Suprapubic skin (tissue), 4 donors: ENCODE results near the gene ISG20L2. TPM values are rescaled to one million over a fixed set of nuclear protein-coding genes. Genes with fewer than 3 reads are reported as not detected.

ENCODE experiments used
- DNase-seq, 2 donors: peaks; one replicate each; pipeline ENCODE4 v3.0.0-alpha.2; 2019; ENCODE audit warnings: low spot score in 2 of 2
- H3K27ac ChIP-seq: fragments of 200-600 bp; sonication (generic); one replicate; pipeline ENCODE4 v1.5.1; 2019
- H3K27me3 ChIP-seq: fragments of 200-600 bp; sonication (generic); one replicate; pipeline ENCODE4 v1.5.1; 2019
- H3K36me3 ChIP-seq: fragments of 200-600 bp; sonication (generic); one replicate; pipeline ENCODE4 v1.5.1; 2019
- H3K4me1 ChIP-seq: fragments of 200-600 bp; sonication (generic); one replicate; pipeline ENCODE4 v1.5.1; 2019
- H3K4me3 ChIP-seq: fragments of 200-600 bp; sonication (generic); one replicate; pipeline ENCODE4 v1.5.1; 2019; ENCODE audit warnings: mild to moderate bottlenecking
- H3K9me3 ChIP-seq: fragments of 200-600 bp; sonication (generic); one replicate; pipeline ENCODE4 v1.5.1; 2019
- CTCF ChIP-seq, 2 donors: fragments of 200-600 bp in 1 of 2; fragments of 450-650 bp in 1 of 2; sonication (generic) in 1 of 2; IDR thresholded peaks; one replicate each; pipeline ENCODE4 v1.5.1; 2016 to 2019; ENCODE audit warnings: antibody characterized with exemption in 2 of 2, mild to moderate bottlenecking in 1 of 2, moderate library complexity in 1 of 2
- EP300 ChIP-seq: sonication (generic); formaldehyde crosslinking; IDR thresholded peaks from one replicate; pipeline ENCODE4 v1.6.1; 2017; ENCODE audit warnings: antibody characterized with exemption
- POLR2A ChIP-seq, 2 donors: fragments of 450-650 bp; IDR thresholded peaks; one replicate each; pipeline ENCODE4 v1.6.1; 2017; ENCODE audit warnings: antibody characterized with exemption in 2 of 2, mild to moderate bottlenecking in 2 of 2, moderate library complexity in 2 of 2
- POLR2AphosphoS5 ChIP-seq, 3 donors: sonication (generic); formaldehyde crosslinking; IDR thresholded peaks; one replicate each; pipeline ENCODE4 v1.6.1; 2017; ENCODE audit warnings: antibody characterized with exemption in 3 of 3
- WGBS: methylation state at CpG from one replicate; pipeline ENCODE4 v1.1.5; 2018; 5-methylcytosine and 5-hydroxymethylcytosine counted together
- total RNA-seq, 4 donors: library from RNA; depleted of rRNA; stranded (reverse); fragments of >200 nt; gene quantifications; one replicate each; pipeline ENCODE4 v1.1.0, GENCODE V29; 2016

The ISG20L2 gene
- total RNA-seq, 4 donors from 2014 or later, result 33.8 to 59.6 (median 38.9) TPM

DNA sequence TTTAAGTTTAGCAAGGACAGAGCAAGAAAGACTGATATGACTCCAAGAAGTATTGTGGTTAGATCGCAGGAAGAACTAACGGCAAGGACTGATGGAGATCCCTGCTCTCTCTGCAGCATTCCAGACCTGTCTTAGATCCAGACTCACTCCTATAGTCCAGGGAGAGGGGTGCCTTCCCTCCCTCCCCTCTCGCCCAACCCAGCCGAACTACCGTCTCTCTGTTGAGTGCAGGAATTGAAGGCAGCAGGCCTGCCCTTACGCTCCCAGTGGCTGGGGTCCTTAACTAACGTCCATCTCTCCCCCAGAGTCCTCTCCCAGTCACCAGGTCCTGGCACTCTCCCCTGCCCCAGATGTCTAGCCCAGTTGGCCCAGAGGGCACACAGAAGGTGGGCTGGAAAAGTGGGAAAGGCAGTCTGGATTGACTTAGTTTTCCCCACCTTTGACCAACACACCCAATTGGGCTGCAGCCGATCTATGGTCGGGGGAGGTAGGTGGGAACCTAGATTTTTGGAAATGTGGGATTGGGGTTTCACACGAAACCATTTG, 24.3 kb downstream of the ISG20L2 start:
- peaks cover 3% of the 10 kb centered on the region for H3K27me3 ChIP-seq
- peak overlapping the region; percentile 55 for H3K4me3 ChIP-seq
- no peaks in the 10 kb centered on the region for H3K9me3 ChIP-seq
- WGBS, result 55% methylated on average over 10 of the region's 10 CpGs
- peaks cover 8% of the 10 kb centered on the region for H3K36me3 ChIP-seq
- DNase-seq, result no peak
- peaks cover 64% of the 10 kb centered on the region for H3K4me1 ChIP-seq
- peak overlapping the region; percentile 80 for H3K27ac ChIP-seq
- TF ChIP-seq POLR2AphosphoS5 (IDR thresholded peaks at IDR 0.05) (no peak), POLR2A (IDR thresholded peaks at IDR 0.05) (no peak), CTCF (IDR thresholded peaks at IDR 0.05) (no peak), EP300 (no peak)

GRCh38 chr1:156703741-156704140, 24.8 kb downstream of the ISG20L2 start:
- DNase-seq, result no peak
- H3K4me3 ChIP-seq, result peak overlapping the region; percentile 55
- peaks cover 59% of the 10 kb centered on the region for H3K4me1 ChIP-seq
- H3K27me3 ChIP-seq, result peaks cover 3% of the 10 kb centered on the region
- H3K27ac ChIP-seq, result no peak overlapping the region
- peaks cover 11% of the 10 kb centered on the region for H3K36me3 ChIP-seq
- no peaks in the 10 kb centered on the region for H3K9me3 ChIP-seq
- TF ChIP-seq CTCF (IDR thresholded peaks at IDR 0.05) (no peak), EP300 (no peak), POLR2A (IDR thresholded peaks at IDR 0.05) (no peak), POLR2AphosphoS5 (IDR thresholded peaks at IDR 0.05) (no peak)
- 50% methylated on average over 1 of the region's 4 CpGs for WGBS

- no peak overlapping the region for H3K4me3 ChIP-seq
- TF ChIP-seq POLR2AphosphoS5 (IDR thresholded peaks at IDR 0.05) (no peak), CTCF (IDR thresholded peaks at IDR 0.05) (no peak), POLR2A (IDR thresholded peaks at IDR 0.05) (no peak), EP300 (no peak)
- no peaks in the 10 kb centered on the region for H3K9me3 ChIP-seq
- H3K27ac ChIP-seq, result no peak overlapping the region
- no peak for DNase-seq
- 32% methylated on average over 4 of the region's 4 CpGs for WGBS
- H3K36me3 ChIP-seq, result peaks cover 11% of the 10 kb centered on the region
- peaks cover 3% of the 10 kb centered on the region for H3K27me3 ChIP-seq
- peaks cover 54% of the 10 kb centered on the region for H3K4me1 ChIP-seq
These were observed 25.2 kb downstream of the ISG20L2 start for GRCh38 chr1:156703336-156703735.

DNA sequence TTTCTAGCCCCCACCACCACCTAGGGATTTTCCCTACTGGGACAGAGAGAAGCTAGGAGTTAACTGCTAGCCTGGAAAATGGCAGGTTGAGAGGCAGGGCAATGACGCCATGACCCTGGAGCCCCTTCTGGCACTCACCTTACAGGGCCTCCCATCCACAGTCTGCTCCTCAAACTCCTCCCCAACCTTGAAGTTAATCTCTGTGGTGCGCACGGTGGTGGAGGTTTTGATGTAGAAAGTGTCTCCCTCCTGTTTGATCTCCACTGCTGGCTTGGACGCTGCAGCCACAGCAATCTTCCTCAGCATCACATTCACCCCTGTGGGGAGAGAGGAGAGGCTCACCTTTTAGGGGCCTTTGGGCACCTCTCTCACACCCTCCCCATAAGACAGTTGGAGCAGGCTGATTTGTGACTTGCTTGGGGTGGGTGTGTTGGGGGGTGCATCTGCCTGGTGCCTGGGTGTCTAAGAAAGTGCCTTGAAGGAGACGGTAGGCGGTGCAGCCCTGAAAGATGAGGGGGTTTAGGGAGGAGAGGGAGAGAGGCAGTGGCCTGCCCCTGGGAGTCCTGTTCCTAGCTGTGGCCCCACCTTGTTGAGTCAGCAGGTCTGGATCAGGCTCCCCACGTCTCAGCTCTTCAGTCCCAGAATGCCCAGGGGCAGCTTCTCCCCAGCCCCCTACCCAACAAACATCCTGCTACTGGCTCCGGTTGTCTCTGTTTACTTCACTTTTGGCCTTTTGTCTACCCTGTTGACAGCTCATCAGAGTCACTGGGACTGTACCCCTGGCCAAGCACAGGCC, 27.6 kb downstream of the ISG20L2 start:
- peaks cover 3% of the 10 kb centered on the region for H3K27me3 ChIP-seq
- no peak for TF ChIP-seq POLR2A (IDR thresholded peaks at IDR 0.05)
- TF ChIP-seq EP300, result no peak
- TF ChIP-seq CTCF (IDR thresholded peaks at IDR 0.05), result no peak
- no peak for TF ChIP-seq POLR2AphosphoS5 (IDR thresholded peaks at IDR 0.05)
- 64% methylated on average over 8 of the region's 8 CpGs for WGBS

GRCh38 chr1:156698995-156699394, 29.6 kb downstream of the ISG20L2 start:
- TF ChIP-seq POLR2A (IDR thresholded peaks at IDR 0.05) (no peak), CTCF (IDR thresholded peaks at IDR 0.05) (no peak), POLR2AphosphoS5 (IDR thresholded peaks at IDR 0.05) (no peak), EP300 (no peak)
- Histone ChIP-seq H3K27ac (no peak overlapping the region), H3K4me1 (peaks cover 20% of the 10 kb centered on the region), H3K9me3 (no peaks in the 10 kb centered on the region), H3K36me3 (peaks cover 11% of the 10 kb centered on the region), H3K27me3 (no peaks in the 10 kb centered on the region), H3K4me3 (no peak overlapping the region)
- no peak for DNase-seq
- 57% methylated on average over 1 of the region's 1 CpG for WGBS

More for the DNA sequence above, 27.6 kb downstream of the ISG20L2 start:
- no peak overlapping the region for H3K27ac ChIP-seq
- H3K9me3 ChIP-seq, result no peaks in the 10 kb centered on the region
- no peak overlapping the region for H3K4me3 ChIP-seq
- peaks cover 11% of the 10 kb centered on the region for H3K36me3 ChIP-seq
- no peak for DNase-seq
- peaks cover 30% of the 10 kb centered on the region for H3K4me1 ChIP-seq
